ENCODE measurements around the gene MKLN1. TPM values are rescaled to one million over a fixed set of nuclear protein-coding genes. Genes with fewer than 3 reads are reported as not detected.

Gene MKLN1
- total RNA-seq, 2 experiments from 2014 or later = 32.4 to 36.7 TPM

GRCh38 chr7:131529617-131530016 lies 201.9 kb downstream of the MKLN1 start:
- no peaks in the 10 kb centered on the region for H3K9me3 Mint-ChIP-seq
- DNase-seq = no peak
- no peaks in the 10 kb centered on the region for H3K36me3 Mint-ChIP-seq
- H3K4me1 Mint-ChIP-seq = peaks cover 3% of the 10 kb centered on the region
- H3K4me3 Mint-ChIP-seq = no peak overlapping the region
- H3K27me3 Mint-ChIP-seq = no peaks in the 10 kb centered on the region
- H3K27ac Mint-ChIP-seq = no peak overlapping the region

- H3K4me1 Mint-ChIP-seq = peaks cover 3% of the 10 kb centered on the region
Observed at GRCh38 chr7:131530137-131530536, 202.5 kb downstream of the MKLN1 start.

GRCh38 chr7:131532570-131533091 lies 205.0 kb downstream of the MKLN1 start:
- H3K4me1 Mint-ChIP-seq = no peaks in the 10 kb centered on the region
- no peak for DNase-seq
- H3K36me3 Mint-ChIP-seq = no peaks in the 10 kb centered on the region
- H3K27ac Mint-ChIP-seq = no peak overlapping the region
- H3K27me3 Mint-ChIP-seq = no peaks in the 10 kb centered on the region
- no peak overlapping the region for H3K4me3 Mint-ChIP-seq
- H3K9me3 Mint-ChIP-seq = no peaks in the 10 kb centered on the region

More at GRCh38 chr7:131530137-131530536, 202.5 kb downstream of the MKLN1 start:
- H3K27me3 Mint-ChIP-seq = no peaks in the 10 kb centered on the region
- H3K9me3 Mint-ChIP-seq = no peaks in the 10 kb centered on the region
- DNase-seq = no peak
- no peaks in the 10 kb centered on the region for H3K36me3 Mint-ChIP-seq
- no peak overlapping the region for H3K4me3 Mint-ChIP-seq
- no peak overlapping the region for H3K27ac Mint-ChIP-seq

GRCh38 chr7:131533151-131533559 lies 205.5 kb downstream of the MKLN1 start:
- DNase-seq = no peak
- no peak overlapping the region for H3K27ac Mint-ChIP-seq
- no peaks in the 10 kb centered on the region for H3K9me3 Mint-ChIP-seq
- no peak overlapping the region for H3K4me3 Mint-ChIP-seq
- no peaks in the 10 kb centered on the region for H3K36me3 Mint-ChIP-seq
- no peaks in the 10 kb centered on the region for H3K4me1 Mint-ChIP-seq
- no peaks in the 10 kb centered on the region for H3K27me3 Mint-ChIP-seq

GRCh38 chr7:131533566-131534561 lies 206.2 kb downstream of the MKLN1 start:
- no peak overlapping the region for H3K27ac Mint-ChIP-seq
- no peak overlapping the region for H3K4me3 Mint-ChIP-seq
- H3K36me3 Mint-ChIP-seq = no peaks in the 10 kb centered on the region
- H3K4me1 Mint-ChIP-seq = no peaks in the 10 kb centered on the region
- no peak for DNase-seq
- H3K27me3 Mint-ChIP-seq = no peaks in the 10 kb centered on the region
- no peaks in the 10 kb centered on the region for H3K9me3 Mint-ChIP-seq

GRCh38 chr7:131536361-131536849 lies 208.7 kb downstream of the MKLN1 start:
- DNase-seq = no peak
- Mint-ChIP-seq H3K27ac (no peak overlapping the region), H3K36me3 (no peaks in the 10 kb centered on the region), H3K4me3 (no peak overlapping the region), H3K4me1 (no peaks in the 10 kb centered on the region), H3K9me3 (no peaks in the 10 kb centered on the region), H3K27me3 (no peaks in the 10 kb centered on the region)

- DNase-seq = no peak
- Mint-ChIP-seq H3K4me3 (no peak overlapping the region), H3K36me3 (no peaks in the 10 kb centered on the region), H3K4me1 (no peaks in the 10 kb centered on the region), H3K9me3 (no peaks in the 10 kb centered on the region), H3K27me3 (no peaks in the 10 kb centered on the region), H3K27ac (no peak overlapping the region)
Observed at GRCh38 chr7:131537571-131537978, 209.9 kb downstream of the MKLN1 start.

- Mint-ChIP-seq H3K36me3 (no peaks in the 10 kb centered on the region), H3K27ac (no peak overlapping the region)
Observed at GRCh38 chr7:131538071-131538812, 210.6 kb downstream of the MKLN1 start.

GRCh38 chr7:131538813-131539179 lies 211.1 kb downstream of the MKLN1 start:
- Mint-ChIP-seq H3K27me3 (no peaks in the 10 kb centered on the region), H3K27ac (no peak overlapping the region), H3K9me3 (no peaks in the 10 kb centered on the region), H3K36me3 (no peaks in the 10 kb centered on the region), H3K4me3 (no peak overlapping the region), H3K4me1 (no peaks in the 10 kb centered on the region)
- DNase-seq = no peak

More at GRCh38 chr7:131538071-131538812, 210.6 kb downstream of the MKLN1 start:
- Mint-ChIP-seq H3K4me1 (no peaks in the 10 kb centered on the region), H3K27me3 (no peaks in the 10 kb centered on the region), H3K9me3 (no peaks in the 10 kb centered on the region), H3K4me3 (no peak overlapping the region)
- no peak for DNase-seq

GRCh38 chr7:131540491-131541162 lies 213.0 kb downstream of the MKLN1 start:
- Mint-ChIP-seq H3K27me3 (no peaks in the 10 kb centered on the region), H3K36me3 (no peaks in the 10 kb centered on the region)

GRCh38 chr7:131543298-131543697 lies 215.6 kb downstream of the MKLN1 start:
- no peak overlapping the region for H3K4me3 Mint-ChIP-seq
- H3K9me3 Mint-ChIP-seq = no peaks in the 10 kb centered on the region
- no peak for DNase-seq
- peaks cover 3% of the 10 kb centered on the region for H3K4me1 Mint-ChIP-seq
- H3K27ac Mint-ChIP-seq = no peak overlapping the region
- no peaks in the 10 kb centered on the region for H3K27me3 Mint-ChIP-seq
- no peaks in the 10 kb centered on the region for H3K36me3 Mint-ChIP-seq

More at GRCh38 chr7:131540491-131541162, 213.0 kb downstream of the MKLN1 start:
- Mint-ChIP-seq H3K9me3 (no peaks in the 10 kb centered on the region), H3K27ac (no peak overlapping the region), H3K4me3 (no peak overlapping the region), H3K4me1 (no peaks in the 10 kb centered on the region)
- no peak for DNase-seq

GRCh38 chr7:131544021-131544420 lies 216.3 kb downstream of the MKLN1 start:
- Mint-ChIP-seq H3K4me1 (peaks cover 3% of the 10 kb centered on the region), H3K9me3 (no peaks in the 10 kb centered on the region), H3K27me3 (no peaks in the 10 kb centered on the region), H3K27ac (no peak overlapping the region), H3K36me3 (no peaks in the 10 kb centered on the region), H3K4me3 (no peak overlapping the region)
- DNase-seq = no peak

GRCh38 chr7:131544449-131545301 lies 217.0 kb downstream of the MKLN1 start:
- Mint-ChIP-seq H3K27ac (no peak overlapping the region), H3K4me3 (no peak overlapping the region), H3K4me1 (peaks cover 3% of the 10 kb centered on the region), H3K9me3 (no peaks in the 10 kb centered on the region), H3K27me3 (no peaks in the 10 kb centered on the region), H3K36me3 (no peaks in the 10 kb centered on the region)
- no peak for DNase-seq

- Mint-ChIP-seq H3K9me3 (no peaks in the 10 kb centered on the region), H3K27me3 (peaks cover 4% of the 10 kb centered on the region), H3K36me3 (no peaks in the 10 kb centered on the region), H3K27ac (no peak overlapping the region), H3K4me3 (no peak overlapping the region), H3K4me1 (peaks cover 3% of the 10 kb centered on the region)
- DNase-seq = no peak
Observed at GRCh38 chr7:131546126-131546525, 218.4 kb downstream of the MKLN1 start.
